ENCODE measurements around the gene RNF180.
"Not testable (repeated sequence)": the region's sequence is repeated elsewhere in the genome, so short reads cannot be mapped to it uniquely, and the experiment has no call there.

RNF180 gene

DNA sequence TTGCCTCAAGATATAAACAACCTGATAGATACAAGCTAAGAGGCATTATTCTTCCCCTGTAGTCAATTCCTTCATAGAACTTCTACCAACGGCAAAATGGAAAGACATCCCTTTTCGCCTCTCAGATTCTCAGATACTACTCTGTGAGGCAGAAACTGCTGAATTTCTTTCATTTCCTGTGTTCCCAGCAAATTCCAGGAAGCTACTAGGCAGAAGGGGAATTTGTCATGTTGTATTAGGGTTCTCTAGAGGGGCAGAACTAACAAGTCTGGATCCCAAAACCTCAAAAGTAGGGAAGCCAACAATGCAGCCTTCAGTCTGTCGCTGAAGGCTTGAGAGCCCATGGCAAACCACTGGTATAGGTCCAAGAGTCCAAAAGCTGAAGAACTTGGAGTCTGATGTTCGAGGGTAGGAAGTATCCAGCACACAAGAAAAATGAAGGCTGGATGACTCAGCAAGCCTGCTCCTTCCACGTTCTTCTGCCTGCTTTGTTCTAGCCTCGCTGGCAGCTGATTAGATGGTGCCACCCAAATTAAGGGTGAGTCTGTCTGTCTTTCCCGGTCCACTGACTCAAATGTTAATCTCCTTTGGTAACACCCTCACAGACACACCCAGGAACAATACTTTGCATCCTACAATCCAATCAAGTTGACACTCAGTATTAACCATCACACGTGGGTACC is 15.2 kb downstream of the RNF180 start:
- FAIRE-seq, result no peak

- FAIRE-seq, result no peak
Observed at GRCh38 chr5:64181440-64181839, 15.8 kb downstream of the RNF180 start.

GRCh38 chr5:64183956-64184355 is 18.3 kb downstream of the RNF180 start:
- no peak for FAIRE-seq

DNA sequence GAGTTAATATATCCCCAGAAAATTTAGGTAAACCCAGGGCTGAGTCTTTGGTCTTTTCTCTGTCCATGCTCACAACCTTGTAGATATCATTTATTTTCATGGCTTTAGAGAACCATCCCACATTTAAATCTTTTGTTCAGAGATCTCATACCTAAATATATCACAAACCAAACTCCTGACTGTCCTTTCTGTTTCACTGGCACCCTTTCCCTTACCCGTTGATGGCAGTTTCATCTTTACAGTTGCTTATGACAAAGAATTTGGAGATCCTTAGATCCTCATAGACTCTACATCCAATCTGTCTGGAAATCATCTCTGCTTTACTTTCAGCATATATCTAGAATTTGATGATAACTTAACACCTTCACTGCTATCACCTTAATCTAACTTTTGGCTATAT is 19.2 kb downstream of the RNF180 start:
- FAIRE-seq, result no peak

DNA sequence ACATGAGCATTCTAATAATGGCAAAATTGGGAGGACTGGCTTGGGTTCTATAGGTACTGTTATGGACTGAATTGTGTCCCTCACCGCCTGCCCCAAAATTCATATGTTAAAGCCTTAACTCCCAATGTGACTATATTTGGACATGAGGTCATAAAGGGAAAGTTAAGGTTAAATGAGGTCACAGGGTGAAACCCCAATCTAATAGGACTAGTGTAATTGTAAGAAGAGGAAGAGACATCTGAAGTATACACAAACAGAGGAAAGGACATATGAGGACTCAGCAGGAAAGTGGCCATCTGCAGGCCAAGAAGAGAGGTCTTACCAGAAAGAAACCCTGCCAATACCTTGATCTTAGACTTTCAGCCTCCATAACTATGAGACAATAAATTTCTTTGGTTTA is 23.1 kb downstream of the RNF180 start:
- FAIRE-seq, result no peak

DNA sequence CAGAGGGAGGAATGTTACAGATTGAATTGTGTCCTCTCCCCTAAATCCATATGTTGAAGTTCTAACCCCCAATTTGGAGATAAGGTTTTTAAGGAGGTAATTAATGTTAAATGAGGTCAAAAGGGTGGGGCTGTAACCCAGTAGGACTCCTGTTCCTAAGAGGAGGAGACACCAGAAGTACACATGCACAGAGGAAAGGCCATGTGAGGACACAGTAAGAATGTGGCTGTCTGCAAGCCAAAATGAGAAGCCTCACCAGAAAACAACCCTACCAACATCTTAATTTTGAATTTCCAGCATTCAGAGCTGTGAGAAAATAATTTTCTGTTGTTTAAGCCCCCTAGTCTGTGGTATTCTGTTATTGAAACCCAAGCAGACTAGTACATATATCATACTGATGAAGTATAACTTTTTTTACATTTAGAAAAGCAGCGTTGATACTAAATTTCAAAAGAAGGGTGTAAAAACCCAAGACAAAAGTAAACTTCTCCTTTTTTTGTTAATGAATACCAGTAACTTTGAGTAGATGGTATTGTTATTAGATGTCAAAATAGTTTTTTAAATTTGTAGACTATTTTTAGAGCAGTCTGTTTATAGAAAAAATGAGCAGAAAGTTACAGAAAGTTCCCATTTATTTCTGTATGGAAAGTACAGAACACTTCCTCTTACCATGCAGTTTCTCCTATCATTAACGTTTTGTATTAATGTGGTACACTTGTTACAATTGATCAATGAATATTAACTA is 25.1 kb downstream of the RNF180 start:
- peak; percentile 4 for FAIRE-seq

DNA sequence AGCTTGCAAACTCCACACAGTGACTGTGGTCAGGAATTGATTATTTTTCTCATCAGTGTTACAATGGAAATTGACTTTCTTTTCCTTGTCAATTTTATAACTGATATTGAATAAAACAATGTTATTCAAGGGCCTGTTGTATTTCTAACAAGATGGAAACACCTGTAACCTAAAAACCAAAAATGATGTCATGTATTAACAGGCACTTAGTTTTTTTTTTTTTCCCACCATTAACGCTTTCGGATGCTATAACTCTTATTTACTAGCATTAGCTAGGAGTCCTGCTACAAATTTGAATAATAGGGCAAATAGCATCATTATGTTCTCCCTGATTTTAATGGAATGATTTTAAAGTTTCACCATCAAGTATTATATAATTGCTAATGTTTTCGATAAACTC is 30.3 kb downstream of the RNF180 start:
- no peak for FAIRE-seq

- FAIRE-seq, result no peak
Observed at GRCh38 chr5:64199425-64199824, 33.8 kb downstream of the RNF180 start.

GRCh38 chr5:64201996-64202395 is 36.4 kb downstream of the RNF180 start:
- FAIRE-seq, result no peak

GRCh38 chr5:64206653-64207052 is 41.0 kb downstream of the RNF180 start:
- no peak for FAIRE-seq

GRCh38 chr5:64207978-64208377 is 42.3 kb downstream of the RNF180 start:
- FAIRE-seq, result peak; percentile 96

DNA sequence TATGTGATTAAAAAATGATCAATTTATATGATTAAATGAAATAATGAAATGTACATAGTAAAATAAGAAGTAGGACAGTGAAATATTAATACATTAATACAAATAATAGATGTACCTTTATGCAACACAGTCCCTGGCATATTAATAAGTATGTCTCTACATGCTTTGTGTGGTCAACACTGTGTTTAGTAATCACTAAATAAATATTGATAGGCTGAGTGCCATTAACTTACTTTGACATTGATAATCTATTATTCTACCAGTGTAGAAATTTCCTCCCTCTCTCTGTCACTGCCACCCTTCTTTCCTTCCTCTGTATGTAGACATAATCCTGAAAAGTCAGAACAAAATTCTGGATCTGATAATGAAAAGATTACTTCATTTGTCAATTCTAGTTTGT is 43.7 kb downstream of the RNF180 start:
- no peak for FAIRE-seq

GRCh38 chr5:64210866-64211265 is 45.2 kb downstream of the RNF180 start:
- FAIRE-seq, result no peak

DNA sequence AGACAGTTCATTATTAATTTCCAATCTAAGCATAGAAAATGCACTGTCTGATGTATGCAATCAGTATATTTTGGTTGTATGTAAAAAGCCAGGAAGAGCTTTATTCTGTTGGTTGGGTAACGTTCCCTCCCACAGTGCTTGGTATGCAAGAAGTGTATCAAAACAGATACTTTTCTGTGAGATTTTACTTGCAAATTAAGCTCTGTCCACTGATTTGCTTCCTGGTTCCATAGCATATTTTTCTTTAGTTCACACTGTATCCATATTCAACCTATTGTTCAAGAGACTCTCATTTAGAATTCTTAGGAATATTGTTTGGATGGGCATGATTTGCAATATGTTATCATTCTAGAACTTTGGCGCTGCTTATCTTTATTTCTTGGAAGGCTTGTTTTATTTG is 47.4 kb downstream of the RNF180 start:
- no peak for FAIRE-seq

- no peak for FAIRE-seq
Observed at GRCh38 chr5:64213531-64213930, 47.9 kb downstream of the RNF180 start.

DNA sequence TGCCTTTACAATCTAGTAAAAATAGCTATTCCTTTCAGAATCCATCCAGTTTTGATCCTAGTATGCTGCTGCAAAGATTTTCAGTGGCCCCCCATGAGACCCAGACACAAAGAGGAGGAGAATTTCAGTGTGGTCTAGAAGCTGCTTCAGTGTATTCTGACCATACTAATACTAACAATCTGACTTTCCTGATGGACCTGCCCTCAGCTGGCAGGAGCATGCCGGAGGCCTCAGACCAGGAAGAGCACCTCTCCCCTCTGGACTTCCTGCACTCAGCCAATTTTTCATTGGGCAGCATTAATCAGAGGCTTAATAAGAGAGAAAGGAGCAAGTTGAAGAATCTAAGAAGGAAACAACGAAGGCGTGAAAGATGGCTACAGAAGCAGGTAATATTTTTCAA is 48.5 kb downstream of the RNF180 start:
- FAIRE-seq, result no peak

DNA sequence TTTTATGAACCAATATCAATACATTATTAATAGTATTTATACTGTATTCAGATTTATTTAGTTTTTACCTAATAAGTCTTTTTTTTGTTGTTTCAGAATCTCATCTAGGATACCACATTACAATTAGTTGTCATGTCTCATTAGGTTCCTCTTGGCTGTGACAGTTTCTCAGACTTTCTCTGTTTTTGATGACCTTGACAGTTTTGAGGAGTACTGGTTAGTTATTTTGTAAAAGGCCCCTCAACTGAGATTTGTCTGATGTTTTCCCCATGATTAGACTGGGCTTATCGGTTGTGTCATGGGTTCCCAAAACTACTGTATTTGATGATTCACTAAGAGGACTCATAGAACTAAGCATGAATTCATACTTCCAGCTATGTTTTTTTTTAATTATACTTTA is 56.3 kb downstream of the RNF180 start:
- no peak for FAIRE-seq

DNA sequence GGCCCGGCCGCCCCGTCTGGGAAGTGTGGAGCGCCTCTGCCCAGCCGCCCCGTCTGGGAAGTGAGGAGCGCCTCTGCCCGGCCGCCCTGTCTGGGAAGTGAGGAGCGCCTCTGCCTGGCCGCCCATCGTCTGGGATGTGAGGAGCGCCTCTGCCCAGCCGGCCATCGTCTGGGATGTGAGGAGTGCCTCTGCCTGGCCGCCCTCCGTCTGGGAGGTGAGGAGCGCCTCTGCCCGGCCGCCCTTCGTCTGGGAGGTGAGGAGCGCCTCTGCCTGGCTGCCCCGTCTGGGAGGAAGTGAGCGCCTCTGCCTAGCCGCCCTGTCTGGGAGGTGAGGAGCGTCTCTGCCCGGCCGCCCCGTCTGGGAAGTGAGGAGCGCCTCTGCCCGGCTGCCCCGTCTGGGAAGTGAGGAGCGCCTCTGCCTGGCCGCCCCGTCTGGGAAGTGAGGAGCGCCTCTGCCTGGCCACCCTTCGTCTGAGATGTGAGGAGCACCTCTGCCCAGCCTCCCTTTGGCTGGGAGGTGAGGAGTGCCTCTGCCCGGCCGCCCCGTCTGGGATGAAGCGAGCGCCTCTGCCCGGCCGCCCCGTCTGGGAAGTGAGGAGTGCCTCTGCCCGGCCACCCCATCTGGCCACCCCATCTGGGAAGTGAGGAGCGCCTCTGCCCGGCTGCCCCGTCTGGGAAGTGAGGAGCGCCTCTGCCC is 59.8 kb downstream of the RNF180 start:
- not testable (repeated sequence) for FAIRE-seq

- FAIRE-seq, result not testable (repeated sequence)
Observed at GRCh38 chr5:64227131-64227537, 61.5 kb downstream of the RNF180 start.

GRCh38 chr5:64229163-64229774 is 63.6 kb downstream of the RNF180 start:
- peak; percentile 80 for FAIRE-seq

DNA sequence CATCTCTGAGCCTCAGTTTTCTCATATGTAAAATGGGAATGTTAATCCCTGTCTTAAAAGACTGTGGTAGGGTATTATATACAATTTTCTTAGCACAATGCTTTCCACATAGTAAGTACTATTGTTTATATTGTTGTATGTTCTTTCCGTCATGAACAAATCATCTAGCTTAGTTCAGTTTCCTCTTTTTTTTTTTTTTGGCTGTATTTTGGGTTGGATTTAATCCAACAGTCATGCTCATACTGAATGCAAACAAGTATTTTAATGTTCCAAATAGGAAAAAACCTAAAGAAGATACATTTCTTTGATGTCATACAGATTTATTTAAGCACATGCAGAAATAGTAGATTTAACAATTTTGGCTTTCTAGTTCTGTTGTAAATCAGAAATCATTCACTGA is 95.1 kb downstream of the RNF180 start:
- no peak for FAIRE-seq

DNA sequence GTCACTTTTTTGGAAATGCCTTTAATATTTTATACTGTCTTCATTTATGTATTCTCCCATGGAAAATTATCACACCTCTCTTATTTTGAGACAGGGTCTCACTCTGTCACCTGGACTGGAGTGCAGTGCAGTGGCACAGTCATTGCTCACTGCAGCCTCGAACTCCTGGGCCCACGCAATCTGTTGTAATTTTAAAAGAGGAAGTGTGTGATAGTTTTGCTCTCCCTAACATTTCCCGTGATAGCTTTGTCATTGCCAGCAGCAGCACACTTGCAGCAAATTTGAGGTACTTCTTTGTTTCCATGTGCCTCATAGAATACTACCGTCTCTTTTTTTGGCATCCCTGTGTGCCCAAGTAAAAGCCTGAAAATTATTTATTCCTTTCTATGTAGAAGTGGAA is 103.5 kb downstream of the RNF180 start:
- no peak for FAIRE-seq

GRCh38 chr5:64273276-64273675 is 107.6 kb downstream of the RNF180 start:
- FAIRE-seq, result no peak
